ENCODE results near the gene SMS.
"Not testable (repeated sequence)": the region's sequence is repeated elsewhere in the genome, so short reads cannot be mapped to it uniquely, and the experiment has no call there.

The SMS gene

DNA sequence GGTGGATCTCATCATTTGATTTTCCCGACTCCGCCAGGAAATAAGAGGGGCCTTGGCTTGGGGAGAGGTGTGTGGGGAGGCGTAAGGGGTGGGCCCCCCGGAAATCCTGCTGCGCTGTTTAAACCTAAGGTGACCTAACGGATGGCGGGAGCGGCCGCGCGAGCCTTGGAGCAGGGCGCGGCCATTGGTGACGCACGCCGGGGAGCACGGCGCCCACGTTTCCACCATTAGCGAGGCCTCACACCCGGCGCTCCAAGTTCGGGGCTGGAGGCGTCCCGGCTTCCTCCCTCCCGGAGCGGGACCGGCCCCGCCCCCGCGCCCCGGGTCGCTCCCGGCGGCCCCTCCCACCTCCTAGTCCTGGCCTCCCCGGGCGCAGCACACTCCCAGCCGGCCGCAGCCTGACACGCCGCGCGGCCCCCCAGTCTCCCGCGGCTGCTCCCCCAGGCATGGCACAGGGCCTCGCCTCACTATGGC is at the start of gene SMS:
TSS of gene SMS (plus strand) at position 354 of the 474 bp plus-strand sequence. CDS start at position 470, 116 bp downstream.
- peak; percentile 82 for DNase-seq (ENCODE audit: low spot score)

DNA sequence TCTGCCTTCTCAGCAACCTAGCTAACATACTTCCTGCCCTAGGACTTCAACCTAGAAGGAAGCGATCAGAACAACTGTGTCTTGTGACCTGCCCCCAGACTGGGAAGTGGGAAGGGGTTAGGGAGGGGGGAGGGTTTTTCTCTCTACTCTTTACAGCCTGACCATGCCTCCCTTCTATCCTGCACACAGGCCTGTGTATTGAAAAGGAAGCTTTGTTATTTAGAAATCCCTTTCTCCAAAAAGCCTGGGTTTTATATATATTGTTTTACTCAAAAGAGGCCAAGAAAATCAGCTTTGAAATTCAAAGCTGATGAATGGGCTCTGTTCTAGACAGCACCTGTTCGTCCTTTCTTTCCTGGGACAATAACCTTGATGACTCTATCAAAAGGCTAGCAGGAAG is 35.2 kb upstream of the SMS start:
- no peak for DNase-seq (ENCODE audit: low spot score)

DNA sequence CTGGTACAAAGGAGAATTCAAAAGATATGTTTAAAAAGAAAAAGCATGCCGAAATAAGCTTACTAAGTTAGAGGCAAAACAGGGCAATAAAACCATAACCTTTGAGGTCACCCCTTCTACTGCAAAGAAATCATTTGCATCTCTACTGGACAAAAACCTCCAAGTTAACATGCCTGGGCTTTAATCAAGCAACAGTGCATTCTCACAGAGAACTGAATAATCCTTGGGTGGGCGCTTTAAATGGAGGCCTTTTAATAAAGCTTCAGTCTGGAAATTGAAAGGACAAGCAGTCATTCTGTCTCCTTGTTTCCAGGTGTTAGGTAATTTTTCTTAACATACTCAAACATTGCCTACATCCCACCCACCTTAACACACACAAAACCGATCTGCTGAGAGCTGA is 34.6 kb upstream of the SMS start:
- DNase-seq (ENCODE audit: low spot score) = no peak

DNA sequence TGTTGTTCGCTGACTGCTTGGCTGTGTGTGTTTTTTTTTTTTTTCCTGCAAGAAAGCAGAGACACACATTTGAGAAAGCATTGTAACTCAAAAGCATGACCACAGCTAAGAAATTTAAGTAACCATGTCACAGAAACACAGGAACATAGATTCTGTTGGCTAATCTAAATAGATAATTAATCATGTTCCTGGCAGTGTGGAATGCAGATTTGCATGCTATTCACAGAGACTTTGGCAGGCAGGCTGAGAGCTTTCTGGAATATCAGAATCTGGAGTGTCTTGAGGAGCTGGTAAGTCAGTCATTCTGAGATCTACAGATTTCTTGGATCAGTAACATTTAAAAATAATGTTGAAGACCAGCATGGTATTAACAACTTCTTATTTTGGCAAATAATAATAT is 33.2 kb upstream of the SMS start:
- no peak for DNase-seq (ENCODE audit: low spot score)

DNA sequence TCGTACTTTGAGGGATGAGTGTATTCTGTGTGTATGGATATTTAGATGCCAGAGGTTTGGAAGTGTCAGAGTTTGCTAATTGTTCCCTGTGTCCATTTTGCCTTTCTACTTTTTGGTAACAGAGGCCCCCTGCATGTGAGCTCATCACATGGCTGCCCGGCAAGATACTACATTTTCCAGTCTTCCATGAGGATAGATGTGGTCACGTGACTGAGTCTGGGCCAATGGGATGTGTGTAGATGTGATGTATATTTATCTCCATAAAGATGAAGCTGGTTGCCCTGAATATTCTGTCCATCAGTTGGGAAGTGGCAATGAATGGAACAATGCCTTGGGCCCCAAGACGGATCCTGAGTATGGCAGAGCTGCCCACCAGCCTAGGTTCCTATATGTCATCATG is 29.0 kb upstream of the SMS start:
- no peak for DNase-seq (ENCODE audit: low spot score)

DNA sequence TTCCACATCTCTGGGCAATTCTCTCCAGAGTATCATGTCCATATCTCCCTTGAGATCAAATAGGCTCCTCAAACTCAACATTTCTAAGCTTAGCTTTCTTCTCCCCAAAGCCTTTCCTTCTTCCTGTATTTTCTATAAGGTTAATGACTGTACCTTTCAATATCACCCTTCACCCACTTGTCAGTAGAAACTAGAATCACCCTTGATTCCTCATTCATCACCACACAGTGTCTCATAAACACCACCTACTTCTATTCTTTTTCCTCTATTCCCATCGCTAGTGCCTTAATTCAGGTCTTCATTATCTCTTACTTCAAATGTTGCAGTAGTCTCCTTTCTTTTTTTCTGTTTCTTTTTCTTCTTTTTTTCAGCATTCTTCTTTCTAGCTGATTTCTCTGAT is 28.3 kb upstream of the SMS start:
- DNase-seq (ENCODE audit: low spot score) = no peak

DNA sequence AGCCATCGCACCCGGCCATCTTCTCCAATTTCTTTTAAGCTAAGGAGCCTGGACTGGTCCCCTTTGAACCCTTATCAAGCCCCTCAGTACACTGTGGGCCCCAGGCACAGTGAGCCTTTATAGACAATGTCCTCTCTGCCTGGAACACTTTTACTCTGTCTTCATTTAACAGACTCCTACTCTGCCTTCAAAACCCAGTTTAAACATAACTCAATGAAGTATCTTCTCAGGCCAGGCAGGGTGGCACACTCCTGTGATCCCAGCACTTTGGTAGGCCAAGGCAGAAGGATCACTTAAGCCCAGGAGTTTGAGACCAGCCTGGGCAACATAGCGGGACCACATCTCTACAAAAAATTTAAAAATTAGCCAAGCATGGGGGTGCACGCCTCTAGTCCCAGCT is 27.5 kb upstream of the SMS start:
- DNase-seq (ENCODE audit: low spot score) = no peak

DNA sequence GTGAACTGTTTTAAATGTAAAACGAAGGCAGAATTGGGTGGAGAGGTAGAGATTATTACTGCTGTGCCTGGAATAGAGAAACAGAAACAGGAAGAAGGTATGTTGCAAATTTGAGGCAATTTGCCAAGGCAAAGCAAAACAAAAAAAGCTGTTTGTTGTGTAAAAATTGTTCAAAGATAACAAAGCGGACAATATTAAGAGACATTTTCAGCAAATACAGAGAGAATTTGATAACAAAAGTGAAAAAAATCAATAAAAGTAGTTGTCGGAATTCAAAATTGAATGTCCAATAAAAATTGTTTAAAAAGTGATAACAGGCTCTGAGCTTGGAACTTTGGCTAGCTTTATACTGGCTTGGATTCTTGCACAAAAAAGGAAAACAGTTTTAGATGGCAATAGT is 14.4 kb upstream of the SMS start:
- DNase-seq (ENCODE audit: low spot score) = no peak

DNA sequence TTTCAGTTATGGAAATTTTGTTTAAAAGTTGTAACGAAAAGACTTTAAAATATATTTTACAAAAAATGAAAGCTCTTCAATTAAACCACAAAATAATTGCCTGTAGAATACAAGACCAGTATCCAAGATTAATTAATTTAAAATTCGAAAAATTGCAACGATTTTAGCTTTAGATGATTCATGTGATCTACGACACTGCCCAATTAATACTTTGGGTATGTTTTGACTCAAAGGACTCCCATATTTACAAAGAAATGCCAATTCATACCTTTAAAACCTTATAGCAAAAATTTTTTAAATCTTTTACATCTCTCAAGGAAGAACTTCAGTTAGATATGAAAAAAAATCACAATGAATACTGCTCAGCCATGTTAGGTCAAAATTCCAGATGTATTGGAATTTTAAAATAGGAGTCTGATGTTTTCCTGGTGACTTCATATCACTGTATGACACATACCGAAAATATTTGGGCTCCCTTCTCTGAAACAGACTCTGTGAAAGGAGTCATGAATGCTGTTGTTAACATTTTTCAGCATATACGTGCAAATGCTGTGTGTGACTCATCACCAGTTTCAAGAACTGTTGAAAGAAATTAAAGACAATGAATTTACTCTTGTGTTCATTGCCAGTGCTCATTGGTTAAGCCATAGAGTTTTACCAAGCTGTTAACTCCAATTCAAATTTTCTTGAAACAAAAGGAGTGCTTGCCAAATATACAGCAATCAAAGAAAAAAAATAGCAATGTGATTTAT is 13.8 kb upstream of the SMS start:
- no peak for DNase-seq (ENCODE audit: low spot score)

DNA sequence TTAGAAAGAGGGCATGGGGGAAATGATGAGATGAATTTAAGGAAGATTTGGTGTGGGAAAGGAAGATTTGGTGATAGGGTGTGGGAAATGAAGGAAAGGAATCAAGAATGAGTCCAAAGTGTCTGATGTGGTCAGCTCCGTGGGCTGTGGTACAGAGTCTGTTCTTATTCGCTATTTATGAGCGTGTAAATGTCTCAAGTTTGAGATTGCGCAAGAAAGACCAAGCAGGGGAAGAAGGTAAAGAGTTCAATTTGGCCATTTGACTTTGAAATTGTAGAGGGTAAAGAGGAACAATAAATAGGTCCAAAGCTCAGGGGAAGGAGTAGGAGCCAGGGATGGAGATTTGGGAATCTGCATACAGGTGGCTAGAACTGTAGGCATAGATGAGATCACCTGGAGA is 11.3 kb upstream of the SMS start:
- no peak for DNase-seq (ENCODE audit: low spot score)

DNA sequence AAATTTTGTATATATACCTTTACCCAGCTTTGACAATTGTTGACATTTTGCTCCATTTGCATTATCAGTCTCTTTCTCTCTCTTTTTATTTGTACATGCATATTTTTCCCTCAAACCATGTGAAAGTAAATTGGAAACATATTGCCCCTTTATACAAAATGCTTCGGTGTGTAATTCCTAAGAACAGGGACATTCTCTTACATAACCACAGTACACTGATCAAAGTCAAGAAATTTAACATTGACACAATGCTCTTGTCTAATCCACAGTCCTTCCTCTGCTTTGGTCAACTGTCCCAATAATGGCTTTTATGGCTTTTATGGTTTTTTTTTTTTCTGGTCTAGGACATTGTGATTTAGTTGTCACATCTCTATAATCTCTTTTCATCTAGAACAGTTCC is 9.5 kb upstream of the SMS start:
- no peak for DNase-seq (ENCODE audit: low spot score)

DNA sequence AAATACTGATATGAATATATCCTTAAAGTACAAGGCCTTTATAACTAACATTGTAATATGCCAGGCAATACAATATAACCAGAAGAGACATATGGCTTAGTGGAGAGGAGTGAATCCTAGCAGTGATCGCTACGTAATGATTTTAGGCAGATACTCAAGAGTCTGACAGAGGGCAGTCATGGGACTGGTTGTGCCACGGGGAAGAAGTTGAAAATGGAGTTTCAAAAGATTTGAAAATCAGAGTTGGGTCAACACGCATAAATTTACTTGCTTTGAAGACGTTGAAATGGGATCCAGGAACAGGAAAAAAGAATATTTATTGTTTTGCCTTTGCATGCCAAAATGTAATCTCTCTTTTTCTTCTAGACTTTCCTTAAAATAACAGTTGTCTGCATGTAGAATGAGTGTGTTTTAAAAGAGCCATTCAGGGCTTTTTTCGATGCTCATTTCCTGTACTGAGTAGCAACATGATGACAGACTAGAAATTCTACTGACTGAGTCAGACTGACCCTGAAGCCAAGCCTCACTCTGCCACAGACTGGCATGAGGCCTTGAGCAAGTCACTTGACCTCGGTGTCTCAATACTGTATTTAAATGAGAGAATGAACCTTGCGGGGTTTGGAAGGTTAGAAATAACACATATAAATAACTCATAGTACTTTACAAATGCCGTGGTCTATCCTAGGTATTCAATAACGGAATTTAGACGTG is 8.1 kb upstream of the SMS start:
- DNase-seq (ENCODE audit: low spot score) = no peak

DNA sequence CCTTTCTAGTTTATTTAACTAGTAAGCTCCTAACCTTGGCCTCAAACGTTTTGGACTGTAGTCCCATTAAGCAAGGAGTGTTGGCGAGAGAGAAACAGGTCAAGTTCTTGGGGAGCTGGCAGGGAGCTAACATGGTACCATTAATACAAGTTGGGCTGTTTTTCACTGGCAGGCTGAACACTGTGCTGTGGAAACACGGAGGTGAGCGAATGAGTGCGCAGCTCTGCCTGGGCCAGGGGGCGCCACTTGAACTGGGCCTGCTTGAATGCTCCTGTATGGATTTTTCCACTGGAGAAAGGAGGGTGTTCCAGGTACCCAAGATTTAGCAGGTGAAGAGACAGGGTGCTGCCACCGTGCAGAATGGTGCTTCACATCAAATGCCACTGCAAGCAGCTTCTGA is 7.4 kb upstream of the SMS start:
- no peak for DNase-seq (ENCODE audit: low spot score)

DNA sequence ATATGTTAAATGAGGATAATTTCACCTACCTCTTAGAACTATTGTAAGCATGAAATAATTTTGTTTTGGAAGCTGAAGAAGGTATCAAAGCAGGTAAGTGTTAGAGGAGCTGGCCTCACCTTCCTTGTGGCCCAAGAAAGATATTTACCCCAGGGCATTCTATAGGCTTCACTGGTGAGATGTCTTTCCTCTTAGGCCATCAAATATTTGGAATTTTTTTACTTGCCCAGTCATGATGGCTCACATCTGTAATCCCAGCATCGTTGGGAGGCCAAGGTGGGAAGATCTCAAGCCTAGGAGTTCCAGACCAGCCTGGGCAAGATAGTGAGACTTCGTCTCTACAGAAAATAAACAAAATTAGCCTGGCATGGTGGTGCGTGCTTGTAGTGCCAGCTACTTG is 6.1 kb upstream of the SMS start:
- DNase-seq (ENCODE audit: low spot score) = no peak

DNA sequence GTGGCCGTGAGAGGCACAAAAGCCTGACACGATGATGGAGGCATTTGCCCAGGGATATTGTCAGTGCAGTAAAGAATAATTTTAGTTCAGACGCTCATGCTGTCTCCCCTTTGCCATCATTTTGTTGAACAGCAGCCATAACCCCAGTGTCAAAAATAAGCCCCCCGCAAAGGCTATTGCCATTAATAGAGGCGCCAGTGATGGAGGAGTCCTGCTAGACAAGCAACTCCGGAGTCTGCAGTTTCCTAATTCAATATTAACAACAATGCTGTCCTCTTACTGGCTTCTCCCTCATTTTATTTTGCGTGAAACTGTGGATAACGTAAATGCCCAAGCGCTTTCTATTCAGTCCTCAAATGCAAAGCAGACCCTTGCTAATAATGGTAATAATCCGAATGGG is 603 bp upstream of the SMS start:
- DNase-seq (ENCODE audit: low spot score) = no peak

DNA sequence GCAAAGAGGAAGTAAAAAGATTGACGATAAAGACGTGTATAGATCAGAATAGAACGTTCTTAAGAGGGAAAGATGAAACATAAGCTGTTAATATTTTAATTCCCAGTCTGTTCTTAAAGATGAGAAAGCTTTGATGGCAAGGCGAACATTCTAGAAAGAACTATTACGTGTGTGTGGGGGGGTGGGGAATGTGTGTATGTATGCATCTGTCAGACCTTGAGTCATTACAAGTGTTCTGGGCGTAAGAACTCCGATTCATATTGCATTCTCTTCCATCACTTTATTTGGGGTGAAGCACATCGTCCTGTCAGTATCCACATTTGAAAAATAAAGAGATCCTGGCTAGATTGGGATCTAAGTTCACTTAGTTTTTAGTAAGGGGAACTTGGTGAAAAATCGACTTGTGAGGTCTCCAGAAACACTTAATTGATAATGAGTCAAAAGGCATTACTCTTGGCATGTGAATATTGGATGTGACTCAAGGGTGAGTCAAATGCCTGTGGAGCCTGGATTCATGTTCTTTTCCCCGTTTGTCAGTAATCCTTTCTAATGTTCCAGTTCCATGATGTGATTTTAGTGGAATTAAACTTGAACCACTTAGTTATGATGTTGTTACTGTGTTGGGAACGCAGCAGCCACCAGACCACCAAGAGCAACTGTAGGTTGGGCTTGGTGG is 3.1 kb downstream of the SMS start:
- DNase-seq (ENCODE audit: low spot score) = no peak

DNA sequence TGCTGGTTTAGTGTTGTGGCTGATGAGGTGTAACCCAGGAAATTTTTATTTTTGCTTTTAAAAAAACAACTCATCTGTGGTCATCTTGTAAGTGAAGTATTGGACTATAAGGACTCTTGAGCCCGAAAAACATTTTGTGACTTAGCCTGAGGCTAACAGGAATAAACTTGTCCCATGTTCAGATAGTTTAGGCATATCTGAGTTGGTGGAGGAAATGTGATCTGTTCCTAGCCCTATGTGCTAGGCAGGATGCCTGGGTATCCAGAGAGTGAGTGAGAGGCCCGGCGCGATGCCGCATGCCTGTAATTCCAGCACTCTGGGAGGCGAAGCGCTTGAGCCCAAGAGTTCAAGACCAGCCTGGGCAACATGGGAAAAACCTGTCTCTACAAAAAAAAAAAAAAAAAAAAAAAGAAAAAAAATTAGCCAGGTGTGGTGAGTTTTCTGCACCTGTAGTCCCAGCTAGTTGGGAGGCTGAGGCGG is 3.7 kb downstream of the SMS start:
- no peak for DNase-seq (ENCODE audit: low spot score)

DNA sequence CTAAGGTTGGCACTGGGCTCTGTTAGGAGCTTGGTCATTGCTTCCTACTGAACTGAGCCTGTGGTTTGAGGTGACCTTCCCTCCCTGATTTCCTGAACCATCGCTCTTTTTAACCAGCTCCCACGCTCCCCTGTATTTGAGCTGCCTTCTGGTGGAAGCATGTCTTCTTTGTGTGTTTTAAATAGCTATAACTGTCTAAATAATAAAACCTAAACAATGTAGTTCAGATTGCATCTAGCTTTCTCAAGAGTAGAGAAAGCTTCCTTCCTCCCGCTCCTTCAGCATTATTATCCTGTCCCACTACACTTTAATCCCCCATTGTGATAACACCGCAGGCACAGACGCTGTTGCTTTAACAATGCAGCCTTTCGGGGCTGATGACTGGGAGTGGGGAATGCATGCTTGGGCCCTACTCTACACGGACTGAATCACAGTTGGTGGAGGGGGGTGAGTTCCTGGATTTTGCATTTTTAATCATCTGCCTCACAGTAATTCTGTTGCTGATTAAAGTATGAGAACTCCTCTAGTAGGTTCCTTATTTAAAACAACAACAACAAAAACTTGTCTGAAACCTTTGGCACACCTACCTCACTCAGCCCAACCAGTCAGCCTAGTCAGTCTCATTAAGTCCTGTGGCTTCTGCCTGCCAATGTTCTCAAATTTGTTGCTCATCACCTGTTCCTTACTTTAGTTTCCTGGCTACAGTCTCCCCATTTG is 6.6 kb downstream of the SMS start:
- peak; percentile 50 for DNase-seq (ENCODE audit: low spot score)

DNA sequence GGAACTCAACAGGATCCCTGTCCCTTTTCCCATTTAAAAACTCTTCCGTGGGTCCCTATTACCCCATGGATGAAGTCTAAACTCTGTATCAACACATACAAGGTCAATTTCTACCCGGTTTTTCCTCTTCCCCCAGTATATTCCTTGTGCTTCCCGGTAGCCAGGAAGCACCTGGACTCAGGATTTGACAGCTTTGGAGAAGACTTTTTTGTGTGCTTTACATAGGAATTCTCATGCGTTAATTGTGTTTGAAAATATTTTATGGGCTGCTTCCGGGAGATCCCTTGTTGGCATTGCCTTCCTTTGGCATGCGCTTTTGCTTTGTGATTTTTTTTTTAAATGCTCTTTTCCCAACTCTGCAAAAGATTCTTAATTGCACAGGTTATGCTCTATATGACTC is 7.2 kb downstream of the SMS start:
- no peak for DNase-seq (ENCODE audit: low spot score)

DNA sequence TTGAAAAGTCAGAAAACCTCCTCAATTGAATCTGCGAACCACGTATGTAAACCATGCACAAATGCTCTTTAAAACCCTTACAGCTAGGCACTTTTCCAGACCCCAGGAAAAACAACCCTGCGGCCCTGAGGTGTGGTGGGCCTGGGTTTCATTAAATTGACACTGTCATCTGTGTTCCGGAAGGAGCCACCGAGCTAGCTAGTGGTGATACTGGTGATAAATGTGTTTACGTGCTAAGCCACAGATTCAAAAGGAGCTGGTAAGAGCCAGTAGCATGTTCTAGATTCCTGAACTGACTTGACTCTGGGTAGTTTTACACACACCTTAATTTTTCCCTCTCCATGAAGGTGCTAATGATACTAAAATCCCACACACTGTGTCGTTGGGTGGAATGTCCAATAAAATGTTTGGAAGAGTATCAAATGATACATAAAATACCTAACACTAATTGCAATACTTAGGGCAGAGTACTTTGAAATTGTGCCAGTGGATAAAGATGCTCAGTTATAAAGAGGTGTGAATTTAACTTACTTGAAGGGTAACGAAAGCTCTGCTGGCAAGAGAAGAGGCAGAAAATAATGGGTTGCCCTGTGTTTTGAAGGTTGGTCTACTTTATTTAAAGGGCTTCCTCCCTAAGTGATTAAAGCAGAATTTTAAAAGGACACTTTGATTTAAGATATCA is 8.5 kb downstream of the SMS start:
- no peak for DNase-seq (ENCODE audit: low spot score)

DNA sequence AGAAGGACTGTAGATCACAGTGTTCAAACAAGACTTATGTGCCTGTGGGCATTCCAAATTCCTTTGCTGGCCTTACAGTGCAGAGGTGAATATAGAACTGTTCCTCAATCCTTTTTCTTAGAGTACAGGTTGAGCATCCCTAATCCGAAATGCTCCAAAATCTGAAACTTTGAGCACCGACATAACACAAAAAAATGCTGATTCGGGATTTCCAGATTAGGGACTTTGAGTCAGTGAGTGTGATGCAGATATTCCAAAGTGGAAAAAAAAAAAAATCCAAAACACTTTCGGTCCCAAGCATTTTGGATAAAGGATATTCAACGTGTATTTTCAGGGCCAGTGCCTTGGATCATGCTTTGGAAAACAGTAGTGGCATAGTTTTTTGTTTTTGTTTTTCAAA is 9.2 kb downstream of the SMS start:
- DNase-seq (ENCODE audit: low spot score) = no peak

DNA sequence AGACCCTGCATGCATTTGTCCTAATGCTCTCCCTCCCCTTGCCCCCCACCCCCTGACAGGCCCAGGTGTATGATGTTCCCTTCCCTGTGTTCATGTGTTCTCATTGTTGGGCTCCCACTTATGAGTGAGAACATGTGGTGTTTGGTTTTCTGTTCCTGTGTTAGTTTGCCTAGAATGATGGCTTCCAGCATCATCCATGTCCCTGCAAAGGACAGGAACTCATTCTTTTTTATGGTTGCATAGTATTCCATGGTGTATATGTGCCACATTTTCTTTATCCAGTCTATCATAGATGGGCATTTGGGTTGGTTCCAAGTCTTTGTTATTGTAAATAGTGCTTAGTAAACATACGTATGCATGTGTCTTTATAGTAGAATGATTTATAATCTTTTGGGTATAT is 10.0 kb downstream of the SMS start:
- DNase-seq (ENCODE audit: low spot score) = not testable (repeated sequence)
